HL-60 (cell line): ENCODE data around the gene DLG1.

ENCODE experiments used
- DNase-seq, 2 experiments: peaks; one replicate each; pipeline ENCODE4 v3.0.0-alpha.2; 2010 to 2020; ENCODE audit warnings: low read depth in 1 of 2, low spot score in 1 of 2
- H3K27ac ChIP-seq: fragments of 250-450 bp; sonication (Bioruptor Pico); replicated peaks from 2 replicates; pipeline ENCODE4 v1.5.1; 2020; ENCODE audit warnings: mild to moderate bottlenecking, moderate library complexity
- H3K27me3 ChIP-seq: fragments of 250-450 bp; sonication (Bioruptor Pico); 2 replicates; pipeline ENCODE4 v1.5.1; 2021; ENCODE audit warnings: mild to moderate bottlenecking, moderate library complexity; ENCODE audit not compliant: insufficient read depth, poor library complexity, severe bottlenecking
- H3K4me3 ChIP-seq: replicated peaks from 2 replicates; pipeline ENCODE4 v1.5.1; 2011; ENCODE audit warnings: mild to moderate bottlenecking, control low read depth, low read length; ENCODE audit not compliant: insufficient read depth
- CTCF ChIP-seq: IDR thresholded peaks from one replicate; pipeline ENCODE4 v1.5.1; 2011; ENCODE audit warnings: low read length, control low read depth, inconsistent platforms; ENCODE audit not compliant: insufficient read depth
- GABPA ChIP-seq: IDR thresholded peaks from 2 replicates; pipeline ENCODE4 v1.6.1; 2012; ENCODE audit warnings: low read depth
- POLR2AphosphoS5 ChIP-seq: IDR thresholded peaks from 2 replicates; pipeline ENCODE4 v1.6.1; 2012; ENCODE audit warnings: low read depth
- REST ChIP-seq: IDR thresholded peaks from 2 replicates; pipeline ENCODE4 v1.6.1; 2012; ENCODE audit warnings: low read depth; ENCODE audit not compliant: insufficient replicate concordance
- SPI1 ChIP-seq: IDR thresholded peaks from 2 replicates; pipeline ENCODE4 v1.6.1; 2012; ENCODE audit warnings: low read depth, mild to moderate bottlenecking, borderline replicate concordance

DLG1 gene

GRCh38 chr3:197268294-197268693 is 30.1 kb downstream of the DLG1 start:
- no peak overlapping the region for H3K27ac ChIP-seq
- H3K27me3 ChIP-seq, result no peaks in the 10 kb centered on the region
- H3K4me3 ChIP-seq, result no peak overlapping the region
- DNase-seq, result no peak
- TF ChIP-seq SPI1 (no peak), GABPA (no peak)

- H3K4me3 ChIP-seq, result no peak overlapping the region
- no peaks in the 10 kb centered on the region for H3K27me3 ChIP-seq
- TF ChIP-seq CTCF, result no peak
- TF ChIP-seq GABPA, result no peak
- no peak for TF ChIP-seq POLR2AphosphoS5
- no peak for TF ChIP-seq SPI1
- no peak for TF ChIP-seq REST
- H3K27ac ChIP-seq, result no peak overlapping the region
- no peak for DNase-seq
Observed at GRCh38 chr3:197266331-197266730, 32.1 kb downstream of the DLG1 start.

GRCh38 chr3:197262709-197263108 is 35.7 kb downstream of the DLG1 start:
- Histone ChIP-seq H3K27ac (no peak overlapping the region), H3K4me3 (no peak overlapping the region), H3K27me3 (no peaks in the 10 kb centered on the region)
- TF ChIP-seq CTCF (no peak), POLR2AphosphoS5 (no peak), GABPA (no peak), SPI1 (no peak), REST (no peak)
- no peak for DNase-seq

- no peak for TF ChIP-seq SPI1
- no peak for TF ChIP-seq GABPA
- TF ChIP-seq CTCF, result no peak
- no peak for TF ChIP-seq POLR2AphosphoS5
- TF ChIP-seq REST, result no peak
- Histone ChIP-seq H3K27ac (no peak overlapping the region), H3K4me3 (no peak overlapping the region), H3K27me3 (no peaks in the 10 kb centered on the region)
- no peak for DNase-seq
Observed at GRCh38 chr3:197261164-197261509, 37.3 kb downstream of the DLG1 start.
